Mesenteric fat pad (tissue), 1 donor: Measurements from ENCODE around the gene EXD3. TPM values are rescaled to one million over a fixed set of nuclear protein-coding genes. Genes with fewer than 3 reads are reported as not detected.
"Not testable (repeated sequence)": the region's sequence is repeated elsewhere in the genome, so short reads cannot be mapped to it uniquely, and the experiment has no call there.

Source experiments
- DNase-seq: peaks from one replicate; pipeline ENCODE4 v3.0.0-alpha.2; 2020; ENCODE audit warnings: low spot score
- total RNA-seq: library from RNA; stranded (reverse); fragmentation: NEBNext Ultra II Directional; extraction: Animal tissue kit (Norgen Biotek cat#: 25700); gene quantifications from one replicate; pipeline ENCODE4 v1.2.1, GENCODE V29; 2021
- donor health status: DM: yes; HTN: yes; CAD: no.

EXD3 gene
- total RNA-seq, 1 donor from 2014 or later = 14.9 TPM

DNA sequence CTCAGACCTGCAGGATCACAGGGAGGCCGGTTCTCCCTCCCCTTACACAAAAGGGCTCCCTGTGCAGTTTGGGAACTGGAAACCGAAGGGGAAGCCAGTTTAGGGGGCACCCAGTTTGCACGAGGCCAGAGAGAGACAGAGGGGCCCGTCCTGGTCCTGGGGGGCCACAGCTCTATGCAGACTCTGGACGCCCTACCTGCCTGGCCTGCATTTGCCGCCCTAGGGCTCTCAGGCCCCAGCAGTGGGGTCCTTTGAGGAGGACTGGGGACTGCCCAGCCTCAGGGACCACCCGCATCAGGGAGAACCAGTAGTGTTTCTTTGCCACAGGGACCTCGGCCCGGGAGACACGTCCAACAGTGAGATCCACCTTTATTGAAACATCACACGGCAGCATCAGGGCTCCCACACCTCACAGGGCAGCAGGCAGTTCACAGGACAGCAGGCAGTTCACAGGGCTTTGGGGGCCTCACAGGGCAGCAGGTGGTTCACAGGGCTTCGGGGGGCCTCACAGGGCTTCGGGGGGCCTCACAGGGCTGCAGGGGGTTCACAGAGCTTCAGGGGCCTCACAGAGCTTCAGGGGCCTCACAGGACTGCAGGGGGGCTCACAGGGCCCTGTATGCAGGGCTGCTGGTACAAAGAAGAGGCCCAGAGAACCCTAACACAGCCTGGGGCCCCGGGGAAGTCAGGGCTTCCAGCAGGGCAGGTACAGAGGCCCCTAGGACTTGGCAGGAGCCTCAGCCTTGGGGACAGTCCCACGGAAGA is 36.8 kb upstream of the EXD3 start:
- no peak for DNase-seq

- peak; percentile 98 for DNase-seq
These were observed 36.2 kb upstream of the EXD3 start, which contains the start of gene NSMF for GRCh38 chr9:137459152-137459600. Gene NSMF, minus strand, starts transcription at chr9:137459334. Its CDS starts 232 bp downstream, at chr9:137459102.

DNA sequence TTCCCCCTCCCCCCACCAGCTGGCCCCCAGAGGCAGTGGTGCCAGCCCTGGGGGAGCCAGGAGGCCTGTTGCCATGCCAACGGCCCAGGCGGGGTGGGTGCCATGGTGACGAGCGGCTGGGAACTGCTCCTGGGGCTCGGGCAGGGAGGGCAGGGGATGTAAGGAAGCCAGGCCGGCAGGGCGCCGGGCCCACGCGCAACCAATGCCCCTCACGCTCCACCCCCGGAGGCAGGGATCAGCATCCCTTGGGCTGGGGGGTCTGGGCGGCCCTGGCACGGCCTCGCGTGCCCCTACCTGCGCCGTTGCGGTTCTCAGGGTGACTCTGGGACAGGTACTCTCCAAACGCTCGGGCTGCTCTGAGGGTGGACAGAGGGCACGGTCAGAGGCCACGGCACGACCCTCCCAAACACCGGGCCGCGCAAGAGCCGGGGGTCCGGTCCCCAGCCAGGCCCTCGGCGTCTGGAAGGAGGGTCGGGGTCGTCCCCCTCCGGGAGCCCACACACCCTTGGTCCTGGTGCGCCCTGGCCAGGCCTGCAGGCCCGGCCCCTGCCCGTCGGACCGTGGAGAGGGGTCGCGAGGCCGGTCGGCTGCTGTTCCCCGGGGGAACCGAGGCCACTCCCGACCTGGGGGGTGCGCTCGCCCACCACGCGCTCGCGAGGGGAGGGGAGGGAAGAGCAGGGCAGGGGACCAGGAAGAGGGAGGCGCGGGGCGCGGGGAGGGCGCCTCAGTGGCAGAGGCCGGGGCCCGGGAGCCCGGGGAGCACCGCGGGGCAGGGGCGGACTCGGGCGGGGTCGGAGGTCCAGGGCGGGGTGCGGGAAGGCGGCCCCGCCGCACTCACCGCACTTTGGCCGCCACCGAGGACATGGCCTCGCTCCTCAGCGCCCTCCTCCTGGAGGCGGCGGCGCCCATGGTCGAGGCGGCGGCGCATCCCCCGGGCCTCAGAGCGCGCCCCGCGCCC is 35.5 kb upstream of the EXD3 start:
- DNase-seq = no peak

GRCh38 chr9:137457406-137458193 is 34.6 kb upstream of the EXD3 start:
- DNase-seq = no peak

- DNase-seq = no peak
These were observed 34.0 kb upstream of the EXD3 start for GRCh38 chr9:137456864-137457405.

DNA sequence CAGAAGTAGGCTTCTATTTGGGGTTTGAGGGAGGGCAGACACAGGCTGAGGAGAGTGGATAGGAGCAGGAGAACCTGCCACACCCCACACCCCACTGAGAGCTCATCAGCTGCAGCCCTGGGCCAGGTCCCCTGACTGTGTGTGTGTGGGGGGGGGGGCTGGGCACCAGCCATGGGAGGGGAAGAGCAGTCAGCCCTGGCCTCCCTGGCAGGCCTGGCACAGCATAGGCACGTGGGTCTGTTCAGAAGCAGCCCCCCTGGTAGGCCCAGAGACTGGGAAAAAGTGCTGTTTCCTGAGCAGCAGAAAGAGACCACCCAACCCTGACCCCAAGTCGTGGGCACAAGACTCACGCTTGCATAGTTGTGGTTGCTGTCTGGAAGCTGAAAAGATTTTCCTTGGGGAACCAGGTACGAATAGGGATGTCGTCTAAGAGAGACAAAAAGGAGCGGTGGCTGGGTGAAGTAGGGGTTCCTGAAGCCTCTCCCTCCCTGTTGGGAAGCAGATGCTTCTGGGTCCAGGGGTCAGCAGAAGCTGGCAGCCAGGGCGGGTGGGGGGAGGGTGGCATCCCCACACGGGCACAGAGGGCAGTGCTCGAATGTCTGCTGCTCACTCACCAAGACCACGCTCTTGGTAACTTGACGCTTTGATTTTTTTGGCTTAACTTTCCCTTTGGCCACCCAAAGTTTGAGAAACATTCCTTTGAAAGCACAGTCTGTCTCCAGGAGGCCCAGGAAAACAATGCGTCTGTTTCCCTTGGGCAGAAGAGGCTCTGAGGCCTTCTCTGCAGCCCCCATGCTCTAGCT is 33.3 kb upstream of the EXD3 start:
- DNase-seq = no peak

DNA sequence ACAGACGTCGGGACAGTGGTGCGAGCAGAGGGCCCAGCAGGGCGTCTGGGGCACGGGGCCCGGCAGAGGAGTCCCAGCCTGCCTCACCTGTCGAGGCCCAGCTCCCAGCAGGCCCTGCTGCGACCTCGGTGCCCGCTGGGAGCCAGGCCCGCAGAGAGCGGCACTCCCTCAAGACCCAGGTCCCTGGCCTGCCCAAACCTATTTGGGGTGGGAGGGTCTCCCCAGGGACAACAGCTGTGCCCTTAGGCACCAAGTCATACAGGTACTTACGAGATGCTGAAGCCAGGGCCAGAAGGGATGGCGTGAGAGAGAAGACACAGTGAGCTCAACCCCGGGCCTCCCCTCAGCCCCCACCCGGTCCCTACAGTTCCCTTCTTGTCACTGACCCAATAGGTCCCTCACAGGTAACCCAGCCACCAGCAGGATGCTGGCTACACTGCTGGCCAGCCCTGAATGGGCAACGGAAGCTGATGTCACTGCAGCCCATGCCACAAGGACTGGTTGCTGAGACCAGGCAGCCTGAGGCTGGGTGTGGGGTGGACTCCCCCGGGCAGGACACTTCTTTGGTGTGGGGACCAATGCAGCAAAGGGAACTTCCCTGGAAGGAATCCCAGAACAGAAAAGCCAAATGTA is 32.5 kb upstream of the EXD3 start:
- DNase-seq = no peak

DNA sequence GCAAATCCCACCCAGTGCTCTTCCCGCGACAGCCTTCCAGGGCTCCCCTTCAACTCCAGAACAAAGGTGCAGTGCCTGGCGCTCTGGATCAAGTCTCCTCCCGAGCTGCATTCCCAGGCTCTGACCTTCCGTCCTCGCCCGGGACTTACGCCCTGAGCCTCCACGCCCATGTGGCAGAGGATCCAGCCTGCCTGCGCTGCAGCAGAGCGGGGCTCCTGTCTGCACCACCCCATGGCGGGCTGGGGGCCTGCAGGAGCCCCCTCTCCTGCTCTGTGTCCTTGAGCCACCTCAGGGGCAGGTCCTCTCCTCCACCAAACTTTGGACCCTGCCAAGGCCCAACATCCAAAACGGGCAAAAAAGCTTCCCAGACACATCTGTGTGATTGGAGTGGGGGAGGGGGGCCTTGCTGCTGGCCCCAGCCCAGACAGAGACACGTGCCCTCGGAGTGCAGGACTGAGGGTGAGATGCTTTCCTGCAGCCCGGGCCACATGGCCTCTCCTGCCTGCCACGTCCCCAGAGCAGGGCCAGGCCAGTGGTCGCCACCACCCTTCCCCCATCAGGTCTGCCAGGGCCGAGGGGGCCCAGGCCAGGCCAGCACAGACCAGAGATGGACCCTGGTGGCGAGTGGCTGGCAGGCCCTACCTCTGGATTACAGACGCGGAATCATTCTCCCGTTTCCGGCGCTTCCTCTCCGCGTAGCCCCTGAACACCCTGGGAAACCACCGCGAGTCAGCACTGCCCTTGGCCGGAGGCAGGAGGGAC is 31.8 kb upstream of the EXD3 start:
- no peak for DNase-seq

DNA sequence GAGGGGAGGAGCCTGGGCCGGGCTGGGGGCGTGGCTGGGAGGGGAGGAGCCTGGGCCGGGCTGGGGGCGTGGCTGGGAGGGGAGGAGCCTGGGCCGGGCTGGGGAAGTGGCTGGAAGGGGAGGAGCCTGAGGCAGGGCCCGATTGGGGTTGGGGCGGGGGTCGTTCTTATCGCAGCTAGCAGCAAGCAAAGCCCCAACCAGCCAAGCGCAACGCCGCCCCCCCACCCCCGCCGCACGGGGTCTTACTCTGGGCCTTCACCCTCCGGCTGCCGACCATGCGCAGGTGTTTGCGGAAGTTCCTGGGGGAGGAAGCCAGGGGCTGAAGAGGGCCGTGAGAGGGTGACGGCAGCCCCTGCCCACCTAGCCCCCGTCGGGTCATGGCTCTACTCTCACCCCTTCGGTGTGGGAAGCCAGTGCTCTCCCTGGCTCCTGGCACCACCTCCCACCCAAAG is 31.2 kb upstream of the EXD3 start:
- no peak for DNase-seq

- DNase-seq = no peak
These were observed 30.7 kb upstream of the EXD3 start for GRCh38 chr9:137453643-137454081.

- no peak for DNase-seq
These were observed 30.0 kb upstream of the EXD3 start for GRCh38 chr9:137452761-137453642.

DNA sequence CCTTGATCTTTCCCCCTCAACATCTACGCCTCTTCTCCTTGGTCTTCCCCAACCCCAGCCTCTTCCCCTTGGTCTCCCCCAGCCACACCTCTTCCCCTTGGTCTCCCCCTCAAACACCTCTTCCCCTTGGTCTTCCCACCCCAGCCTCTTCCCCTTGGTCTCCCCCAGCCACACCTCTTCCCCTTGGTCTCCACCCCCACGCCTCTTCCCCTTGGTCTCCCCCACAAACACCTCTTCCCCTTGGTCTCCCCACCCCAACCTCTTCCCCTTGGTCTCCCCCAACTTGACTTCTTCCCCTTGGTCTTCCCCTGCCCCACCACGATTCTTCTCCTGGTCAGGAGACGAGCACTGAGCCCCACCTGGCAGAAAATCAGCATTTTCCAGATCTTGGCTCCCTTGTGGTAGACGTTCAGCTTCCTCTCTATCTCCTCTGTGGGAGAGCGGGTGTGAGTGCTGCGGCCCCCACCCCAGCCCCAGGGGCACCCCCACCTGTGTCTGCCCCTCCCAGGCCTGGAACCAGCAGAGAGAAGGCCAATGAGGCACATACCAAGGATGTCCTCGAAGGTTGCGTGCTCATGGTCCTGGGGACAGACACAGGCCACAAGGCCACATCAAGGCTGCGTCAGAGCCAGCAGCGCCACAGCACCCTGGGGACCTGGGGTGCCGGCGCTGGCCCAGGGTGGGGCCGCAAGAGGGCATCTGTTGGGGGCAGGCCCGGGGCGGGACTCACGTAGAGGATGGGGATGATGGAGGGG is 29.2 kb upstream of the EXD3 start:
- DNase-seq = no peak

DNA sequence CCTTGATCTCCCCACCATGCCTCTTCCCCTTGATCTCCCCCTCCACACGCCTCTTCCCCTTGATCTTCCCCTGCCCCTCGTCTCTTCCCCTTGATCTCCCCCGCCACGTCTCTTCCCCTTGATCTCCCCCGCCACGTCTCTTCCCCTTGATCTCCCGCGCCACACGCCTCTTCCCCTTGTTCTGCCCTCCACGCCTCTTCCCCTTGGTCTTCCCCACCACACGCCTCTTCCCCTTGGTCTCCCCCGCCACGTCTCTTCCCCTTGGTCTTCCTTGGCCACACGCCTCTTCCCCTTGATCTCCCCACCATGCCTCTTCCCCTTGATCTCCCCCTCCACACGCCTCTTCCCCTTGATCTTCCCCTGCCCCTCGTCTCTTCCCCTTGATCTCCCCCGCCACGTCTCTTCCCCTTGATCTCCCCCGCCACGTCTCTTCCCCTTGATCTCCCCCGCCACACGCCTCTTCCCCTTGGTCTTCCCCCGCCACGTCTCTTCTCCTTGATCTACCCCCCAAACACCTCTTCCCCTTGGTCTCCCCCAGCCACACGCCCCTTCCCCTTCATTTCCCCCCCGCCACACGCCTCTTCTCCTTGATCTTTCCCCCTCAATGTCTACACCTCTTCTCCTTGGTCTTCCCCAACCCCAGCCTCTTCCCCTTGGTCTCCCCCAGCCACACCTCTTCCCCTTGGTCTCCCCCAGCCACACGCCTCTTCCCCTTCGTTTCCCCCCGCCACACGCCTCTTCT is 28.5 kb upstream of the EXD3 start:
- DNase-seq = not testable (repeated sequence)

- not testable (repeated sequence) for DNase-seq
These were observed 27.7 kb upstream of the EXD3 start for GRCh38 chr9:137450539-137451222.

DNA sequence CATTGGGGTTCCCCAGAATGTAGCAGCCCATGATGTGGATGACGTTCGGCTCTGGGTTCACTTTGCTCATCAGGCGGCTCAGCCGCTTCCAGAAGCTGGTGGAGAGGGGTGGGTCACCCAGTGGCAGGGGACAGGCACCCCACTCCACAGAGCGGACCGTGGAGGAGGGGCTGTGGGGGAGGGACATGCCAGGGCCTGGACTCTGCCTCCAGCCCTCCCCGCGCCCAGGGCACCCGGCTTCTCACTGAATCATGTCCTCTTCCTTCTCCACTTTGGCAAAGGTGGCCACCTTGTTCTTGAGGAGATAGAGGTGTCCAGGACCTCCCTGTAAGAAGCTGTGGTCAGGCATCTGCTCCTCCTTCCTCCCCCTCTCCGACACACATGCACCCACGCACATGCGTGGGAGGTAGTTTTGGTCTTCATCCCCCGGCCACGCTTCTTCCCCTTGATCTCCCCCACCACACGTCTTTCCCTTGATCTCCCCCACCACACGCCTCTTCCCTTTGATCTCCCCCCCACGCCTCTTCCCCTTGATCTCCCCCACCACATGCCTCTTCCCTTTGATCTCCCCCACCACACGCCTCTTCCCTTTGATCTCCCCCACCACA is 27.1 kb upstream of the EXD3 start:
- no peak for DNase-seq
